Gastroesophageal sphincter (tissue), 3 donors: ENCODE measurements around the gene NKD1.

Experiments used
- CTCF ChIP-seq, 4 experiments: fragments of 200-600 bp in 2 of 4; fragments of 450-650 bp in 2 of 4; sonication (generic) in 1 of 4; IDR thresholded peaks; one replicate each; pipeline ENCODE4 v1.5.1; 2017 to 2019; ENCODE audit warnings: antibody characterized with exemption in 4 of 4, mild to moderate bottlenecking in 2 of 4, moderate library complexity in 2 of 4
- POLR2A ChIP-seq, 2 donors: fragments of 450-650 bp; IDR thresholded peaks; one replicate each; pipeline ENCODE4 v1.6.1; 2017; ENCODE audit warnings: antibody characterized with exemption in 2 of 2, mild to moderate bottlenecking in 2 of 2, moderate library complexity in 1 of 2
- POLR2AphosphoS5 ChIP-seq: sonication (generic); formaldehyde crosslinking; IDR thresholded peaks from one replicate; pipeline ENCODE4 v1.6.1; 2017; ENCODE audit warnings: antibody characterized with exemption

DNA sequence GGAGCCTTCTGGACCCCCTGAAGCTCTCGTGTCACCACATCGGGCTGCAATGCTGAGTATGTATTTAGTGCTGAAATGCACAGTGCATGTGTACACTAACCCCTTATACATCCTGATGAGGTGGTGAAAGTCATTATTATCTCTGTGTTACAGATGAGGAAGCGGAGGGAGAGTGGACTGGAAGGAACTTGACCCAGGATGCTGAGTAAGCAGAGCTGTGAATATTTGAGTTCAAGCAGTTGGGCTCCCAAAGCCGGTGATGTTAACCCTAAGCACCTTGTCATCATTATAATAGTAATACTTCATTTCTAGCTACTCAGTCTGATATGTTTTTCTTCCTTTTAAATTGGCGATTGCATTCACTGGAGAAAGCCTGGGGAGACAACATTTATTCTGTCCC lies 25.9 kb upstream of the NKD1 start:
- TF ChIP-seq CTCF (IDR thresholded peaks at IDR 0.05) (no peak), POLR2A (IDR thresholded peaks at IDR 0.05) (no peak), POLR2AphosphoS5 (no peak)
